Activated naive CD8-positive, alpha-beta T cell treated with anti-CD3 and anti-CD28 coated beads, Interleukin-2, amount 50 U/mL, for 24 hours (primary cell): ENCODE data around the gene TRIL.

Experiments
- ATAC-seq: fragments of 150-1000 bp; cut with Tn5 transposase; one replicate; pipeline ENCODE4 v1.10.0; 2021
- DNase-seq: peaks from one replicate; pipeline ENCODE4 v3.0.0; 2021
- H3K27ac Mint-ChIP-seq: one replicate; pipeline ENCODE4 v1.8.0; 2021; ENCODE audit warnings: mild to moderate bottlenecking, mixed read lengths
- H3K27me3 Mint-ChIP-seq: one replicate; pipeline ENCODE4 v1.8.0; 2021; ENCODE audit warnings: mixed read lengths
- H3K36me3 Mint-ChIP-seq: one replicate; pipeline ENCODE4 v1.8.0; 2021; ENCODE audit warnings: low read depth, mixed read lengths
- H3K4me1 Mint-ChIP-seq: one replicate; pipeline ENCODE4 v1.8.0; 2021; ENCODE audit warnings: mixed read lengths
- H3K4me3 Mint-ChIP-seq: one replicate; pipeline ENCODE4 v1.8.0; 2021; ENCODE audit warnings: mild to moderate bottlenecking, moderate library complexity, mixed read lengths
- H3K9me3 Mint-ChIP-seq: one replicate; pipeline ENCODE4 v1.8.0; 2021; ENCODE audit warnings: mixed read lengths

The TRIL gene

DNA sequence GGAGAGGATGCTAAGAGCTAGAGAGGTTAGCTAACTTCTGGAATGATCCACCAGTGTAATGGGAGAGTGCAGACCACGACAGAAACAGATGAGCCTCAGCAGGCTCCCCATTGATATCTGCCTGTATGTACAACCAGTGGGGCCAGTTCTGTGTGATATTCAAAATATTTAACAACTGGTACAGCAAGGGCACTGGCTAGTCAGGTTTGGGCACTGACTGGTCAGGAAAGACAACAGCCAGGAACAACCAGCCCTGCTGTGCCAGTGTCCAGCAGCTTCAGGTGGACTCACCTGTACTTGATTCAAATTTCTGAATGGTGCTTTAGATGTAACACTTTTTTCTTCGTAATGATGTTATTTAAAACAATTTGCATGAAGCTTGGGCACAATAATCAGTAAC is 5.9 kb upstream of the TRIL start:
- Mint-ChIP-seq H3K4me1 (no peaks in the 10 kb centered on the region), H3K27me3 (peaks cover 19% of the 10 kb centered on the region), H3K9me3 (no peaks in the 10 kb centered on the region), H3K4me3 (no peak overlapping the region), H3K27ac (no peak overlapping the region), H3K36me3 (no peaks in the 10 kb centered on the region)
- DNase-seq (no peak), ATAC-seq (no peak)

- no peaks in the 10 kb centered on the region for H3K36me3 Mint-ChIP-seq
- DNase-seq (no peak), ATAC-seq (no peak)
- no peak overlapping the region for H3K27ac Mint-ChIP-seq
- peaks cover 5% of the 10 kb centered on the region for H3K4me1 Mint-ChIP-seq
- no peak overlapping the region for H3K4me3 Mint-ChIP-seq
- peaks cover 32% of the 10 kb centered on the region for H3K27me3 Mint-ChIP-seq
- H3K9me3 Mint-ChIP-seq, result no peaks in the 10 kb centered on the region
These were observed 3.8 kb upstream of the TRIL start for GRCh38 chr7:28961972-28962371.

GRCh38 chr7:28960071-28960840 is 2.1 kb upstream of the TRIL start:
- Mint-ChIP-seq H3K27ac (no peak overlapping the region), H3K27me3 (peaks cover 35% of the 10 kb centered on the region), H3K9me3 (no peaks in the 10 kb centered on the region), H3K4me1 (peaks cover 5% of the 10 kb centered on the region), H3K36me3 (no peaks in the 10 kb centered on the region), H3K4me3 (no peak overlapping the region)
- no peak for DNase-seq
- ATAC-seq, result no peak

GRCh38 chr7:28958980-28959347 is 834 bp upstream of the TRIL start:
- Mint-ChIP-seq H3K36me3 (no peaks in the 10 kb centered on the region), H3K27ac (no peak overlapping the region), H3K4me1 (peaks cover 5% of the 10 kb centered on the region), H3K9me3 (no peaks in the 10 kb centered on the region), H3K27me3 (peaks cover 46% of the 10 kb centered on the region), H3K4me3 (no peak overlapping the region)
- DNase-seq, result no peak
- ATAC-seq, result no peak

DNA sequence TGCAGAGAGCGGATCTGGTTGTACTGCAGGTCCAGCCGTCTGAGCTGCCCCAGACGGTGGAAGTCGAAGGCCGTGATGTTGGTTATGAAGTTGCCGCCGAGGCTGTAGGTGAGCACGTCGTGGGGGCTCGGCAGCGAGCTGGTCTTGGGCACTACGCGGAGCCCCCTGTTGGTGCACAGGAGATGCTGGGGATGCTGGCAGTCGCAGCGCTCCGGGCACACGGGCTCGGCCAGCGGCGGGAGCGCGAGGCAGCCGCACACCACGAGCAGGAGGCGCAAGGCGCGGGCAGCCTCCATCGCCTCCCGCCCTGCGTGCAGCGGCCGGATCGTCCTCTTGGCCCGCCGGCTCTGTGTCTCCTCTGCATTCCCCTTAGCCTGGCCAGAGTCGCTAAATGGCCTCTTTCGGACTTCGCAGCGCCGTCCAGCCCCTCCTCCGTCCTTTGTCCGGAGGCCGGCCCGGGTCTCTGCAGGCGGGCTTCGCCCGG is 337 bp downstream of the TRIL start:
- ATAC-seq, result no peak
- H3K9me3 Mint-ChIP-seq, result no peaks in the 10 kb centered on the region
- no peak overlapping the region for H3K27ac Mint-ChIP-seq
- H3K4me3 Mint-ChIP-seq, result no peak overlapping the region
- no peaks in the 10 kb centered on the region for H3K36me3 Mint-ChIP-seq
- DNase-seq, result no peak
- peaks cover 5% of the 10 kb centered on the region for H3K4me1 Mint-ChIP-seq
- peaks cover 51% of the 10 kb centered on the region for H3K27me3 Mint-ChIP-seq

DNA sequence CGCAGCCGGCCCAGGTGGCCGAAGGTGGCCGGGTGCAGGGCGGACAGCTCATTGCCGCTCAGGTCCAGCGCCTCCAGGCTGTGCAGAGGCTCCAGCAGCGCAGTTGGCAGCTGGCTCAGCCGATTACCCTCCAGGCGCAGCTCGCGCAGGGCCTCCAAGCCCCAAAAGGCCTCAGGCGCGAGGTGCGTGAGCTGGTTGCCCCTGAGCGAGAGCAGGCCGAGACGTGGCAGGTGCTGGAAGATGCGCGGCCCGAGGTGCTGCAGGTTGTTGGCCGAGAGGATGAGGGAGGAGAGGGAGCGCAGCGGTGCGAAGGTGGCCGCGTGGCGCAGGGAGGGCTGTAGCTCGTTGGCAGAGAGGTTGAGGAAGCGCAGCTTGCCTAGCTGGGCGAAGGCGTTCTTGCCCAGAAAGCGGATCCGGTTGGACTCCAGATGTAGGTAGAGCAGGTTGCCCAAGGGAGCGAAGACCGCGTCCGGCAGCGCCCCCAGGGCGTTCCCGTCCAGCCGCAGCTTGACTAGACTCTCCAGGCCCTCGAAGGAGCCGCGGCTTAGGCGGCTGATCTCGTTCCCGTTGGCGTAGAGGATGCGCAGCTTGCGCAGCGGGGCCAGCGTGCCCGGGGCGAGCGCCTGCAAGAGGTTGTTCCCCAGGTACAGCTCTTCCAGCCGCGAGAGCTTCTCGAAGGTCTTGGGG is 923 bp downstream of the TRIL start:
- H3K27ac Mint-ChIP-seq, result no peak overlapping the region
- ATAC-seq (peak; percentile 11), DNase-seq (peak; percentile 4)

GRCh38 chr7:28956608-28957063 is 1.5 kb downstream of the TRIL start:
- ATAC-seq, result no peak
- H3K36me3 Mint-ChIP-seq, result no peaks in the 10 kb centered on the region
- DNase-seq, result peak; percentile 18
- peaks cover 57% of the 10 kb centered on the region for H3K27me3 Mint-ChIP-seq
- no peak overlapping the region for H3K4me3 Mint-ChIP-seq
- H3K9me3 Mint-ChIP-seq, result no peaks in the 10 kb centered on the region
- H3K4me1 Mint-ChIP-seq, result peaks cover 5% of the 10 kb centered on the region
- no peak overlapping the region for H3K27ac Mint-ChIP-seq

More for the DNA sequence above, 923 bp downstream of the TRIL start:
- H3K4me3 Mint-ChIP-seq, result no peak overlapping the region
- peaks cover 57% of the 10 kb centered on the region for H3K27me3 Mint-ChIP-seq
- H3K9me3 Mint-ChIP-seq, result no peaks in the 10 kb centered on the region
- H3K36me3 Mint-ChIP-seq, result no peaks in the 10 kb centered on the region
- H3K4me1 Mint-ChIP-seq, result peaks cover 5% of the 10 kb centered on the region

DNA sequence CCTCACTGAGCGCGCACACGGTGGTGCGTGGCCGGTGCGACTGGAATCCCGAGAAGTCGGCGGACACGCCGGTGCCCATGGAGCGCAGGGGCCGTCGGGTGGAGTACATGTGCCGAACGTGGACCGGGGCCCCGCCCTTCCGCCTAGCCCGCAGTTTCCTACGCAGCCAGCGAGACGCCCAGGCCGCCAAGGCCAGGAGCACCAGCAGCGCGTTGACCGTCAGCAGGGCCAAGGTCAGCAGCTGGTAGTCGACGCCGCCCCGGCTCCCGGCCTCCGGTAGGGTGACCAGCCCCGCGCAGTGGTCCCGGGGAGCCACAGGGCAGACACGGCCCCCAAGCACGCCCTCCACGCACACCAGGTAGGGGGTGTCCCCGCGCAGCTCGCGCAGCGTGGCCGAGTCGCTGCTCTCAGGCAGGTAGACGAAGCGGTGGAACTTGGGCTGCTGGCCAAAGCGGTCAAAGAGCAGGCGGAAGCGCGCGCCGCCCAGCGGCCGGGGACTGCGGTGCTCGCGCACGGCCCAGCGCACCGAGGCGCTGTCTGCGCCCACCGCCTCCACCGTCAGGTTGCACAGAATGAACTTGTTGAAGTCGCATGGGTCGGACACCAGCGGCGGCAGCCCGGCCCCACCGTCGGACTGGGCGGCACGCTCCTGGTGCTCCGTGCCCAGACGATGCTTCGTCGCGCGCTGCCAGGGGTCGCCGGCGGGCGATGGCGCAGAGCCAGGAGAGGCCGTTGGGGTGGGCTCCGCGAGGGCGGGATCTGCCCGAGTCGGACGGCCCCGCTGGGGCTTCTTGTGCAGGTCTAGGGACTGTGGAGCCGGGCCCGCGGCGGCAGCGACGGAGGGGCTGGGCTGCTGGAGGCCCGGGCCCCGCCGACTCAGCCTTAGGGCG is 2.2 kb downstream of the TRIL start:
- Mint-ChIP-seq H3K4me3 (no peak overlapping the region), H3K9me3 (no peaks in the 10 kb centered on the region), H3K4me1 (peaks cover 5% of the 10 kb centered on the region), H3K27ac (no peak overlapping the region), H3K27me3 (peaks cover 61% of the 10 kb centered on the region), H3K36me3 (no peaks in the 10 kb centered on the region)
- DNase-seq (peak; percentile 35), ATAC-seq (peak; percentile 33)

GRCh38 chr7:28955356-28955717 is 2.8 kb downstream of the TRIL start:
- peaks cover 64% of the 10 kb centered on the region for H3K27me3 Mint-ChIP-seq
- no peaks in the 10 kb centered on the region for H3K36me3 Mint-ChIP-seq
- H3K9me3 Mint-ChIP-seq, result no peaks in the 10 kb centered on the region
- DNase-seq (no peak), ATAC-seq (no peak)
- H3K27ac Mint-ChIP-seq, result no peak overlapping the region
- H3K4me1 Mint-ChIP-seq, result peaks cover 5% of the 10 kb centered on the region
- no peak overlapping the region for H3K4me3 Mint-ChIP-seq

DNA sequence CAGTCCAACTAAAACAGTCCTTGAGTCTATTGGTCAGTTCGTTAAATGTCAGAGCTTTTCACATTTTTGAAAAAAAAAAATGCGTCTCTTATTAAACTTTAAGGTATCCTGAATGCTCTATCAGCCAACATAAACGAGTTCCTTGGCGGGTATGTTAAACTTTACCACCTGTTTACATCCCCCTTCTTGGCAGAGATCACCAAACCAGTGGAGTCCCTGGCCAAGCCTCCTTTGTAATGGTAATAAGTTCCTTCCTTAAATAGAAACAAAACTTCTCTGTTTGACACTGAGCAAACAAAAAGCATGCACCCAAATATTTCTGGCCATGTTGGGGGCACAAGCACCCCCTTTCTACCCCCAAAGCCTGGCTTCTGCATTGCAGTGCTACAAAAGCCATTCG is 3.2 kb downstream of the TRIL start:
- H3K27ac Mint-ChIP-seq, result no peak overlapping the region
- H3K4me3 Mint-ChIP-seq, result no peak overlapping the region
- no peaks in the 10 kb centered on the region for H3K36me3 Mint-ChIP-seq
- DNase-seq (no peak), ATAC-seq (no peak)
- peaks cover 5% of the 10 kb centered on the region for H3K4me1 Mint-ChIP-seq
- peaks cover 64% of the 10 kb centered on the region for H3K27me3 Mint-ChIP-seq
- H3K9me3 Mint-ChIP-seq, result no peaks in the 10 kb centered on the region

GRCh38 chr7:28954471-28954870 is 3.7 kb downstream of the TRIL start:
- peaks cover 5% of the 10 kb centered on the region for H3K4me1 Mint-ChIP-seq
- no peak for DNase-seq
- H3K36me3 Mint-ChIP-seq, result no peaks in the 10 kb centered on the region
- no peak for ATAC-seq
- H3K27me3 Mint-ChIP-seq, result peaks cover 62% of the 10 kb centered on the region
- H3K27ac Mint-ChIP-seq, result no peak overlapping the region
- no peak overlapping the region for H3K4me3 Mint-ChIP-seq
- H3K9me3 Mint-ChIP-seq, result no peaks in the 10 kb centered on the region

DNA sequence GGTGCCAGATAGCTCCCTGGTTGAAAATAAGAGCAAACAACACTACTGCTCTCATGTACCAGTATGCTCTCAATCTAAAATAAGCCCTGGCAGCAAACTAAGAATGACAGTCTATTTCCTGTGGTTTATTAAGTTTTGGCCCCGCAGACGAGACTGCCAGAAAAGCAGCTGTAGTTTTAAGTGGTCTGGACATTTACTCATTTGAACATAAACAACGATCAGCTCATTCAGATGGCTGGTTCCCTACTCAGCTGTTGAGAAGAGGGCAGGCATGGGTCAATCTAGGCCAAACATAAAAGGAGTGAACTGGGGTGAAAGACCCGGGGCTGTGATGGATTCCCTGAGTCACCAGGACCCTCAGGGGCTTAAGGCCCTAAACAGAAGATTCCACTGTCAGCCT is 4.5 kb downstream of the TRIL start:
- no peaks in the 10 kb centered on the region for H3K36me3 Mint-ChIP-seq
- ATAC-seq (no peak), DNase-seq (no peak)
- no peaks in the 10 kb centered on the region for H3K9me3 Mint-ChIP-seq
- H3K27me3 Mint-ChIP-seq, result peaks cover 55% of the 10 kb centered on the region
- H3K4me3 Mint-ChIP-seq, result no peak overlapping the region
- no peak overlapping the region for H3K27ac Mint-ChIP-seq
- peaks cover 5% of the 10 kb centered on the region for H3K4me1 Mint-ChIP-seq

- H3K27me3 Mint-ChIP-seq, result peaks cover 18% of the 10 kb centered on the region
- DNase-seq (no peak), ATAC-seq (no peak)
- H3K4me1 Mint-ChIP-seq, result no peaks in the 10 kb centered on the region
- H3K9me3 Mint-ChIP-seq, result no peaks in the 10 kb centered on the region
- no peaks in the 10 kb centered on the region for H3K36me3 Mint-ChIP-seq
- H3K27ac Mint-ChIP-seq, result no peak overlapping the region
- H3K4me3 Mint-ChIP-seq, result no peak overlapping the region
These were observed 16.0 kb downstream of the TRIL start for GRCh38 chr7:28942168-28942567.

GRCh38 chr7:28941633-28942032 is 16.5 kb downstream of the TRIL start:
- Mint-ChIP-seq H3K36me3 (no peaks in the 10 kb centered on the region), H3K4me3 (no peak overlapping the region), H3K4me1 (no peaks in the 10 kb centered on the region), H3K27ac (no peak overlapping the region), H3K9me3 (no peaks in the 10 kb centered on the region), H3K27me3 (peaks cover 20% of the 10 kb centered on the region)
- ATAC-seq (no peak), DNase-seq (no peak)
